Measurements from ENCODE around the gene MDH2.
"Not testable (repeated sequence)": the region's sequence is repeated elsewhere in the genome, so short reads cannot be mapped to it uniquely, and the experiment has no call there.

Gene MDH2

DNA sequence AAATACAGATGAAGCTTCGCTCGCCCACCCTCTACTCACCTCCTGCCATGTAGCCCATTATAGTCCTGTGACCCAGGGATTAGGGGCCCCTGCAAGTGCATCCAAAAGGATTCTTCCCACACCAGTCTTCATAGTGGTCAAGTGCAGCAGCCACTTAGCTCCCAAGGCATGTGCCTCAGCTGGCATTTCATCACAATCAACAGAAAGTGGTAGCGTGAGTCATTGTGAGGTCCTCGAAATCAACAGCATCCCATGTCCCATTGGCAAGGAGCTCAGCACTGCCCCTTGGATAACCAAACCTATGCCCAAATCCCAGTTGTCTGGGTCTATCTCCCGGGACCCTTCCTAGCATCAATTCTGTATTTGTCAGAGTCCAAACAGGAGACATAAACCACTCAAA, 45.6 kb downstream of the MDH2 start:
- not testable (repeated sequence) for H3K36me3 ChIP-seq (ENCODE audit: control insufficient read depth in 1 of 2, insufficient read depth in 2 of 2, low read length in 2 of 2); H3K23ac ChIP-seq (ENCODE audit: low read length); H3K4me2 ChIP-seq (ENCODE audit: low read length); H2AFZ ChIP-seq (ENCODE audit: insufficient read depth, low read length, poor library complexity); H4K8ac ChIP-seq (ENCODE audit: low read depth, low read length); H3K14ac ChIP-seq (ENCODE audit: low read length); H3K27ac ChIP-seq (ENCODE audit: low read depth, low read length); H2BK120ac ChIP-seq (ENCODE audit: insufficient read depth, low read length, poor library complexity); H2AK5ac ChIP-seq (ENCODE audit: low read length); H2BK12ac ChIP-seq (ENCODE audit: low read length); H3K79me1 ChIP-seq (ENCODE audit: low read length); H3K4me3 ChIP-seq (ENCODE audit: low read depth, low read length); H3K4ac ChIP-seq (ENCODE audit: low read depth, low read length); H3K9me3 ChIP-seq (ENCODE audit: insufficient read depth, low read depth, low read length); H3K27me3 ChIP-seq (ENCODE audit: insufficient read depth, low read length); H2BK5ac ChIP-seq (ENCODE audit: low read depth, low read length, poor library complexity); H4K12ac ChIP-seq (ENCODE audit: low read depth, low read length); H3K18ac ChIP-seq (ENCODE audit: low read length); DNase-seq; H4K91ac ChIP-seq (ENCODE audit: low read depth, low read length); H3K79me2 ChIP-seq (ENCODE audit: control insufficient read depth, insufficient read depth, low read length, poor library complexity); H3K9ac ChIP-seq (ENCODE audit: low read length)
- H3K4me1 ChIP-seq (ENCODE audit: control insufficient read depth in 1 of 2, insufficient read depth in 2 of 2, low read length in 2 of 2): peaks cover 18 to 20% of the 10 kb centered on the region in 2 experiments
- WGBS (ENCODE audit: extremely low coverage, insufficient coverage, insufficient read length): no CpG with 5 or more reads among the region's 5 CpGs

GRCh38 chr7:76094326-76094725, 46.4 kb downstream of the MDH2 start:
- H3K27me3 ChIP-seq (ENCODE audit: insufficient read depth, low read length): not testable (repeated sequence)
- peaks cover 15 to 18% of the 10 kb centered on the region in 2 experiments for H3K4me1 ChIP-seq (ENCODE audit: control insufficient read depth in 1 of 2, insufficient read depth in 2 of 2, low read length in 2 of 2)

GRCh38 chr7:76095908-76096307, 48.0 kb downstream of the MDH2 start:
- Histone ChIP-seq H3K4ac (ENCODE audit: low read depth, low read length) (no peak overlapping the region), H3K27ac (ENCODE audit: low read depth, low read length) (no peak overlapping the region), H2BK12ac (ENCODE audit: low read length) (no peak overlapping the region), H3K4me1 (ENCODE audit: control insufficient read depth in 1 of 2, insufficient read depth in 2 of 2, low read length in 2 of 2) (peaks cover 6 to 10% of the 10 kb centered on the region in 2 experiments), H3K27me3 (ENCODE audit: insufficient read depth, low read length) (no peaks in the 10 kb centered on the region), H4K12ac (ENCODE audit: low read depth, low read length) (no peak overlapping the region), H3K23ac (ENCODE audit: low read length) (no peak overlapping the region), H3K9me3 (ENCODE audit: insufficient read depth, low read depth, low read length) (no peaks in the 10 kb centered on the region), H2BK5ac (ENCODE audit: low read depth, low read length, poor library complexity) (no peak overlapping the region), H4K8ac (ENCODE audit: low read depth, low read length) (no peak overlapping the region), H2BK120ac (ENCODE audit: insufficient read depth, low read length, poor library complexity) (no peak overlapping the region), H3K18ac (ENCODE audit: low read length) (no peak overlapping the region), H2AFZ (ENCODE audit: insufficient read depth, low read length, poor library complexity) (no peak overlapping the region), H4K91ac (ENCODE audit: low read depth, low read length) (no peak overlapping the region), H3K79me1 (ENCODE audit: low read length) (peaks cover 2% of the 10 kb centered on the region), H3K36me3 (ENCODE audit: control insufficient read depth in 1 of 2, insufficient read depth in 2 of 2, low read length in 2 of 2) (no peaks in the 10 kb centered on the region), H3K79me2 (ENCODE audit: control insufficient read depth, insufficient read depth, low read length, poor library complexity) (no peaks in the 10 kb centered on the region), H3K4me2 (ENCODE audit: low read length) (no peak overlapping the region), H3K14ac (ENCODE audit: low read length) (no peak overlapping the region), H2AK5ac (ENCODE audit: low read length) (no peak overlapping the region), H3K9ac (ENCODE audit: low read length) (no peak overlapping the region), H3K4me3 (ENCODE audit: low read depth, low read length) (no peak overlapping the region)
- no CpG with 5 or more reads among the region's 3 CpGs for WGBS (ENCODE audit: extremely low coverage, insufficient coverage, insufficient read length)
- DNase-seq: no peak

More at GRCh38 chr7:76094326-76094725, 46.4 kb downstream of the MDH2 start:
- not testable (repeated sequence) for H4K12ac ChIP-seq (ENCODE audit: low read depth, low read length); H3K27ac ChIP-seq (ENCODE audit: low read depth, low read length); H3K36me3 ChIP-seq (ENCODE audit: control insufficient read depth in 1 of 2, insufficient read depth in 2 of 2, low read length in 2 of 2); H3K79me1 ChIP-seq (ENCODE audit: low read length); H2AK5ac ChIP-seq (ENCODE audit: low read length); H3K79me2 ChIP-seq (ENCODE audit: control insufficient read depth, insufficient read depth, low read length, poor library complexity); H2AFZ ChIP-seq (ENCODE audit: insufficient read depth, low read length, poor library complexity); H2BK120ac ChIP-seq (ENCODE audit: insufficient read depth, low read length, poor library complexity); H2BK12ac ChIP-seq (ENCODE audit: low read length); H4K91ac ChIP-seq (ENCODE audit: low read depth, low read length); H2BK5ac ChIP-seq (ENCODE audit: low read depth, low read length, poor library complexity); H3K4me3 ChIP-seq (ENCODE audit: low read depth, low read length); H3K18ac ChIP-seq (ENCODE audit: low read length); H3K9ac ChIP-seq (ENCODE audit: low read length); H3K4ac ChIP-seq (ENCODE audit: low read depth, low read length); DNase-seq; H3K4me2 ChIP-seq (ENCODE audit: low read length); H3K9me3 ChIP-seq (ENCODE audit: insufficient read depth, low read depth, low read length); H3K14ac ChIP-seq (ENCODE audit: low read length); H3K23ac ChIP-seq (ENCODE audit: low read length); H4K8ac ChIP-seq (ENCODE audit: low read depth, low read length)
- WGBS (ENCODE audit: extremely low coverage, insufficient coverage, insufficient read length): no CpG with 5 or more reads among the region's 5 CpGs

- not testable (repeated sequence) for H2BK12ac ChIP-seq (ENCODE audit: low read length); H3K14ac ChIP-seq (ENCODE audit: low read length); H4K8ac ChIP-seq (ENCODE audit: low read depth, low read length); H3K4me3 ChIP-seq (ENCODE audit: low read depth, low read length); H3K27ac ChIP-seq (ENCODE audit: low read depth, low read length); H3K9ac ChIP-seq (ENCODE audit: low read length); H3K36me3 ChIP-seq (ENCODE audit: control insufficient read depth in 1 of 2, insufficient read depth in 2 of 2, low read length in 2 of 2); H3K27me3 ChIP-seq (ENCODE audit: insufficient read depth, low read length); H2BK120ac ChIP-seq (ENCODE audit: insufficient read depth, low read length, poor library complexity); H3K9me3 ChIP-seq (ENCODE audit: insufficient read depth, low read depth, low read length); H3K18ac ChIP-seq (ENCODE audit: low read length); H3K79me2 ChIP-seq (ENCODE audit: control insufficient read depth, insufficient read depth, low read length, poor library complexity); H3K4me2 ChIP-seq (ENCODE audit: low read length); H3K79me1 ChIP-seq (ENCODE audit: low read length); H3K23ac ChIP-seq (ENCODE audit: low read length); H3K4ac ChIP-seq (ENCODE audit: low read depth, low read length); H2AFZ ChIP-seq (ENCODE audit: insufficient read depth, low read length, poor library complexity); DNase-seq; H2BK5ac ChIP-seq (ENCODE audit: low read depth, low read length, poor library complexity); H2AK5ac ChIP-seq (ENCODE audit: low read length); H3K4me1 ChIP-seq (ENCODE audit: control insufficient read depth in 1 of 2, insufficient read depth in 2 of 2, low read length in 2 of 2); H4K12ac ChIP-seq (ENCODE audit: low read depth, low read length); H4K91ac ChIP-seq (ENCODE audit: low read depth, low read length)
- WGBS (ENCODE audit: extremely low coverage, insufficient coverage, insufficient read length): no CpG with 5 or more reads among the region's 12 CpGs
These were observed 54.0 kb downstream of the MDH2 start for GRCh38 chr7:76101693-76102437.
